HCT116 (cell line): ENCODE results near the gene SGMS2.

ENCODE experiments used
- CTCF ChIP-seq, 3 experiments: fragments of 200-600 bp in 1 of 3; sonication (generic) in 1 of 3; IDR thresholded peaks in 2 of 3; conservative IDR thresholded peaks in 1 of 3; 2 replicates each; pipeline ENCODE4 v1.5.1; 2012 to 2017; ENCODE audit warnings: low read depth in 2 of 3, low read length in 2 of 3, antibody characterized with exemption in 1 of 3, borderline replicate concordance in 1 of 3, control low read depth in 1 of 3, mild to moderate bottlenecking in 1 of 3, mixed read lengths in 1 of 3, mixed run types in 1 of 3, moderate library complexity in 1 of 3; ENCODE audit not compliant: insufficient read depth in 1 of 3
- FOSL1 ChIP-seq: IDR thresholded peaks from 2 replicates; pipeline ENCODE4 v1.6.1; 2012; ENCODE audit warnings: low read depth
- MAX ChIP-seq: IDR thresholded peaks from 2 replicates; pipeline ENCODE4 v1.6.1; 2012
- POLR2A ChIP-seq: IDR thresholded peaks from 2 replicates; pipeline ENCODE4 v1.7.0; 2011; ENCODE audit warnings: borderline replicate concordance; ENCODE audit not compliant: insufficient read depth, insufficient read length; ENCODE audit errors: extremely low read depth
- REST ChIP-seq: IDR thresholded peaks from 2 replicates; pipeline ENCODE4 v1.6.1; 2012; ENCODE audit warnings: low read depth
- SP1 ChIP-seq: IDR thresholded peaks from 2 replicates; pipeline ENCODE4 v1.6.1; 2012; ENCODE audit warnings: low read depth
- ZBTB33 ChIP-seq: IDR thresholded peaks from 2 replicates; pipeline ENCODE4 v1.6.1; 2011; ENCODE audit warnings: mild to moderate bottlenecking, low read length, moderate library complexity; ENCODE audit not compliant: insufficient replicate concordance; ENCODE audit errors: extremely low read depth

GRCh38 chr4:107915220-107915619 lies 90.5 kb downstream of the SGMS2 start:
- TF ChIP-seq FOSL1 (no peak), REST (no peak), CTCF (IDR thresholded peaks at IDR 0.05 in 2 of 3, conservative IDR thresholded peaks at IDR 0.05 in 1 of 3; ENCODE audit: borderline replicate concordance in 1 of 3, insufficient read depth in 1 of 3, low read depth in 2 of 3, low read length in 2 of 3) (no peak), ZBTB33 (no peak), MAX (no peak), SP1 (no peak), POLR2A (no peak)
